Measurements from ENCODE around the gene CCDC77.

GRCh38 chr12:450438-450837 lies 49.0 kb downstream of the CCDC77 start:
- TF ChIP-seq, protein P1, sequence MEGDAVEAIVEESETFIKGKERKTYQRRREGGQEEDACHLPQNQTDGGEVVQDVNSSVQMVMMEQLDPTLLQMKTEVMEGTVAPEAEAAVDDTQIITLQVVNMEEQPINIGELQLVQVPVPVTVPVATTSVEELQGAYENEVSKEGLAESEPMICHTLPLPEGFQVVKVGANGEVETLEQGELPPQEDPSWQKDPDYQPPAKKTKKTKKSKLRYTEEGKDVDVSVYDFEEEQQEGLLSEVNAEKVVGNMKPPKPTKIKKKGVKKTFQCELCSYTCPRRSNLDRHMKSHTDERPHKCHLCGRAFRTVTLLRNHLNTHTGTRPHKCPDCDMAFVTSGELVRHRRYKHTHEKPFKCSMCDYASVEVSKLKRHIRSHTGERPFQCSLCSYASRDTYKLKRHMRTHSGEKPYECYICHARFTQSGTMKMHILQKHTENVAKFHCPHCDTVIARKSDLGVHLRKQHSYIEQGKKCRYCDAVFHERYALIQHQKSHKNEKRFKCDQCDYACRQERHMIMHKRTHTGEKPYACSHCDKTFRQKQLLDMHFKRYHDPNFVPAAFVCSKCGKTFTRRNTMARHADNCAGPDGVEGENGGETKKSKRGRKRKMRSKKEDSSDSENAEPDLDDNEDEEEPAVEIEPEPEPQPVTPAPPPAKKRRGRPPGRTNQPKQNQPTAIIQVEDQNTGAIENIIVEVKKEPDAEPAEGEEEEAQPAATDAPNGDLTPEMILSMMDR (conservative IDR thresholded peaks at IDR 0.05; ENCODE audit: low read depth in 2 of 2): no peak
- no peak for TF ChIP-seq EZH2phosphoT487 (IDR thresholded peaks at IDR 0.05; ENCODE audit: unreplicated experiment)
- no peak for TF ChIP-seq NANOG (IDR thresholded peaks at IDR 0.05; ENCODE audit: borderline replicate concordance)
- no peak for TF ChIP-seq POLR2AphosphoS5 (IDR thresholded peaks at IDR 0.05; ENCODE audit: low read depth)
- TF ChIP-seq, protein P2, sequence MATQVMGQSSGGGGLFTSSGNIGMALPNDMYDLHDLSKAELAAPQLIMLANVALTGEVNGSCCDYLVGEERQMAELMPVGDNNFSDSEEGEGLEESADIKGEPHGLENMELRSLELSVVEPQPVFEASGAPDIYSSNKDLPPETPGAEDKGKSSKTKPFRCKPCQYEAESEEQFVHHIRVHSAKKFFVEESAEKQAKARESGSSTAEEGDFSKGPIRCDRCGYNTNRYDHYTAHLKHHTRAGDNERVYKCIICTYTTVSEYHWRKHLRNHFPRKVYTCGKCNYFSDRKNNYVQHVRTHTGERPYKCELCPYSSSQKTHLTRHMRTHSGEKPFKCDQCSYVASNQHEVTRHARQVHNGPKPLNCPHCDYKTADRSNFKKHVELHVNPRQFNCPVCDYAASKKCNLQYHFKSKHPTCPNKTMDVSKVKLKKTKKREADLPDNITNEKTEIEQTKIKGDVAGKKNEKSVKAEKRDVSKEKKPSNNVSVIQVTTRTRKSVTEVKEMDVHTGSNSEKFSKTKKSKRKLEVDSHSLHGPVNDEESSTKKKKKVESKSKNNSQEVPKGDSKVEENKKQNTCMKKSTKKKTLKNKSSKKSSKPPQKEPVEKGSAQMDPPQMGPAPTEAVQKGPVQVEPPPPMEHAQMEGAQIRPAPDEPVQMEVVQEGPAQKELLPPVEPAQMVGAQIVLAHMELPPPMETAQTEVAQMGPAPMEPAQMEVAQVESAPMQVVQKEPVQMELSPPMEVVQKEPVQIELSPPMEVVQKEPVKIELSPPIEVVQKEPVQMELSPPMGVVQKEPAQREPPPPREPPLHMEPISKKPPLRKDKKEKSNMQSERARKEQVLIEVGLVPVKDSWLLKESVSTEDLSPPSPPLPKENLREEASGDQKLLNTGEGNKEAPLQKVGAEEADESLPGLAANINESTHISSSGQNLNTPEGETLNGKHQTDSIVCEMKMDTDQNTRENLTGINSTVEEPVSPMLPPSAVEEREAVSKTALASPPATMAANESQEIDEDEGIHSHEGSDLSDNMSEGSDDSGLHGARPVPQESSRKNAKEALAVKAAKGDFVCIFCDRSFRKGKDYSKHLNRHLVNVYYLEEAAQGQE (IDR thresholded peaks at IDR 0.05; ENCODE audit: unreplicated experiment): no peak
- TF ChIP-seq CREB1 (CRISPR knock-in tag; IDR thresholded peaks at IDR 0.05; ENCODE audit: low read depth): no peak
- TF ChIP-seq, protein P3, sequence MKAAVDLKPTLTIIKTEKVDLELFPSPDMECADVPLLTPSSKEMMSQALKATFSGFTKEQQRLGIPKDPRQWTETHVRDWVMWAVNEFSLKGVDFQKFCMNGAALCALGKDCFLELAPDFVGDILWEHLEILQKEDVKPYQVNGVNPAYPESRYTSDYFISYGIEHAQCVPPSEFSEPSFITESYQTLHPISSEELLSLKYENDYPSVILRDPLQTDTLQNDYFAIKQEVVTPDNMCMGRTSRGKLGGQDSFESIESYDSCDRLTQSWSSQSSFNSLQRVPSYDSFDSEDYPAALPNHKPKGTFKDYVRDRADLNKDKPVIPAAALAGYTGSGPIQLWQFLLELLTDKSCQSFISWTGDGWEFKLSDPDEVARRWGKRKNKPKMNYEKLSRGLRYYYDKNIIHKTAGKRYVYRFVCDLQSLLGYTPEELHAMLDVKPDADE (IDR thresholded peaks at IDR 0.05): no peak
- TF ChIP-seq EZH2 (IDR thresholded peaks at IDR 0.05; ENCODE audit: low read depth, unreplicated experiment): no peak
- no peak for TF ChIP-seq STAT1 (IDR thresholded peaks at IDR 0.05; ENCODE audit: unreplicated experiment)
- no peak for TF ChIP-seq JUNB (IDR thresholded peaks at IDR 0.05; ENCODE audit: unreplicated experiment)
- TF ChIP-seq ZNF331 (CRISPR knock-in tag; IDR thresholded peaks at IDR 0.05; ENCODE audit: low read depth): no peak
- TF ChIP-seq ZNF114 (CRISPR knock-in tag; IDR thresholded peaks at IDR 0.05): no peak

Measured in GM23338 (cell line).